GM21528 (cell line): ENCODE data around the gene UPF1.

ENCODE experiments used
- ATAC-seq: cut with Tn5 transposase; IDR thresholded peaks from one replicate; pipeline ENCODE4 v1.9.1; 2021; ENCODE audit warnings: mild to moderate bottlenecking, moderate library complexity; ENCODE audit not compliant: unreplicated experiment, low FRiP score

The UPF1 gene

DNA sequence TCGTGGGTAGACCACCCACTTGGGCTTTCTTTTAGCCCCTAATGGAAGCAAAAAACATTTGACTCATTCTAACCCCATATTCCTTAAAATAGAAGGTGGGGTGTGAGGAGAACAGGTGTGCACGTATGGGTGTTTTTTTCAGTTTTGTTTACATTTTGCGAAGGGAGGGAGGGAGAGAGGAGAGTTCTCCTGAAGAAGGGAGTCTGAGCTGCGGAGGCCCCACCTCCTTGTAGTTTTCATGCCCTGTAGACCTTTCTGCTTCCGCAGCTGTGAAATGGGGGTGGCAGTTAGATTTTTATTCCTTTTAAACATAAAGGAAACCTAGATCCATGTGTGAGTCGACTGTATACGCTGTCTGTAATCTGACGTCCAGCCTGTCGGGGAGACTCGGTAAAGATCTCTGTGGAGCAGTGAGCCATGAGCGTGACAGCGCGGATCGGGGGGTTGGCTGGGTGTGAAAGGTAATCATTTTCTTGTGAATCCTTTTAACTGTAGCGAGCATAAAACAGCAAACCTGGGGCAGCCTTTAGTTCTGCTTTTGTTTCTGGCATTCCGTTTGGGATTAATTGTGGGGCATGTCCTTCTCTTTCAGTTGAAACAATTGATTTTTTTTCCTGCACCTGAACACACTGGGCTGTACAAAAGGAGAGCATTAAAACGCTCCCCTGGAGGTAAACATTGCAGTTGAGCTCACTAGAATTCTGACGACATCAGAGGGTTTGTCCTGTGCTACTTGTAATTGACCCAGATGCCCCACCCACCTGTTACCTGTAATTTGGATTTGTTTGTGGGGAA, 2.3 kb downstream of the UPF1 start:
- no peak for ATAC-seq

DNA sequence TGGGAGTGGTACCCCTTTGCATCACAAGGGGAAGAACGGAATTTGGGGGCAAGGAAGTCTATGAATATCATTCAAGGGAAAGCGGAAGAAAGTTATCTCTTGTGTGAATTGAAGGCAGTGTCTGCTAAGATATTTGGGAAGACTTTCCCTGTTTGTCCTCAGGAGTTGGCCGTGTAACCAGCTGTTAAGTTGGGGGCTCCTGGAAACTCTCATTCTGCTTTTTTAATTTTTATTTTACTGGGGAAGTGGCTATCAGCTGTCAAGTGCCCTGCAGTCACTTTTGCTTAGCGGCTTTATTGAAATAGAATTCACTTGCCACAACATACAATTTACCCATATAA, 2.9 kb downstream of the UPF1 start:
- no peak for ATAC-seq

- no peak for ATAC-seq
Measured at GRCh38 chr19:18839465-18840287, 7.9 kb downstream of the UPF1 start.

GRCh38 chr19:18840288-18841267, 8.8 kb downstream of the UPF1 start:
- ATAC-seq = no peak

- no peak for ATAC-seq
Measured at GRCh38 chr19:18841400-18841799, 9.6 kb downstream of the UPF1 start.

DNA sequence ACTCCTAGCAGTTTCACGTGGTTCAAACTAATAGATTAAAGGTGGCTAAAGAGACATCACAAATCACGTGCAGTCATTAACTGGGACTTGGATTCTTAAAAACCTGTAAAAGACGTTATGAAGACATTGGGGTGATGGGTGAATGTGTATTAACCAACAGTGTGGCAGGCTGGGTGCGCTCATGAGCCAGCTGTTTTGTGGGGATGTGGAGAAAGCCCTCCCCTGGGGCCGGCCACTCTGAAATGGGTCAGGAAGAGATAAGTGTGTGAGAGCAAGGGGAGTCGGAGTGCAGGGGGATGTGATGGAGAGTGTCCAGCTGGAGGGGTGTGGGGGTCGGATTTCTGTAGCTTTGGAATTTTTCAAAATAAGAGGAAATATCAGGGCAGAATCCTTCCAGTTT, 10.4 kb downstream of the UPF1 start:
- no peak for ATAC-seq

GRCh38 chr19:18843960-18844359, 12.2 kb downstream of the UPF1 start:
- no peak for ATAC-seq

DNA sequence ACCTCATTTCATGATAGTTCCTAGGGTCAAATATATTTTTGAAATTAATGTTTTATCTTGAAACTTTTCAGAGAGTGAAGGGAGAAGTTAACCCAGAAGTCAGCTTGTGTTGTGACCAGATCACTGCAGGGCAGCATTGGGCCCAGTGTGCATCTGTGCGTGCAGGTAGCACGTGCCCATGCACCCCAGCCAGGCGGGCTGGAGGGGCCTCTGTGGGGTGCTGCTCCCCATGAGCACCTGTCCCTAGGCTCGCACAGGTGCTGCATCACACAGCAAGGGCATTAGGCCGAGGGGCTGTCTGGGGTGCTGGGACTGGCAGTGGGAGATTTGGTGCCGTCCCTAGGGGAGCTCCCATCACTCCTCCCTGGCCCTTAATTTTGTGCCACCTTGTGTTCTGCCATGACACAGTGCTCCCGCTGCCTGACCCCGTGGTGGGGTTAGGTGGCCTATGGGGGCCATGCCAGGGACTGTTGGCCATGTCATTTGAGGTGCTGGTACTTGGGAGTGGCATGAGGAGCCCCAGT, 13.1 kb downstream of the UPF1 start:
- ATAC-seq = no peak

- ATAC-seq = no peak
Measured at GRCh38 chr19:18845961-18846360, 14.2 kb downstream of the UPF1 start.

- no peak for ATAC-seq
Measured at GRCh38 chr19:18846862-18847548, 15.2 kb downstream of the UPF1 start.

DNA sequence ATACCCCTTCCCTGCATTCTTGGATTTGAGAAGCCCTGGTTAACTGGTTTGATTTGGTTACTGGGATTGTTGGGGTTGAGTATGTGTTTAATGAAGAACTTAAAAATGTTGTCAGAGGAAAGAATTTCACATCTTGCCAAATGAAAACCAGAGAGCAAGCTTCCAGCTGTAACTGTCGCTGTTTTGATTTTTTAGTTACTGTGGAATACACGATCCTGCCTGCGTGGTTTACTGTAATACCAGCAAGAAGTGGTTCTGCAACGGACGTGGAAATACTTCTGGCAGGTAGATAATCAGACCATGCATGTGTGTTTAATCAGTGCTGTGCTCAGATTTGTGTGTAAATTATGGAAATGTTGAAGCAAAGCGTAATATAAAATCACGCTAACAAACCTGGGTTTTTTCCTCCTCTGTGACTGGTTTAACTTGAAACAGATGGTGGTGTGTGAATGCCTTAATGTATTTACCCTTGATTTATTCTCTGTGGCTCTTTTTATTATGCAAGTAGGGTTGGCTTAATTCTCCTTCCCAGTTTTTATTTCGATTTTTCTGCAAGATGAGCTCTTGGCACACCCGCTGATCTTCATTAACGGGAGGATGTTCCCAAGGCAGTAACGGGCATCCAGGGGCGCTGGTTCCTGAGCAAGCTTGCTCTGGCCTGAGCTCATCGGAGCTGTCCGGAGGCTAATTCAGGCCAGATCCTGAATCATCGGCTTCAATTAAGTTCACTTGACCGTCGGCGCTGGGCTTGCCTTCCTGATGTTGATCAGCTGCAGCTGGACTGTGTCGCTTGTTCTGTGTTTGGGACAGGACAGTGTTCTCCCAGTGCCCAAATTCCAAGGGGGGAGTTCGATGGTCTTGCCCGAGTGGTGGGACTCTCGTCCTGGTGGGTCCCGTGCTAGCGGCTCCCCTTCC, 16.0 kb downstream of the UPF1 start:
- ATAC-seq = no peak

- ATAC-seq = no peak
Measured at GRCh38 chr19:18848878-18849661, 17.3 kb downstream of the UPF1 start.

DNA sequence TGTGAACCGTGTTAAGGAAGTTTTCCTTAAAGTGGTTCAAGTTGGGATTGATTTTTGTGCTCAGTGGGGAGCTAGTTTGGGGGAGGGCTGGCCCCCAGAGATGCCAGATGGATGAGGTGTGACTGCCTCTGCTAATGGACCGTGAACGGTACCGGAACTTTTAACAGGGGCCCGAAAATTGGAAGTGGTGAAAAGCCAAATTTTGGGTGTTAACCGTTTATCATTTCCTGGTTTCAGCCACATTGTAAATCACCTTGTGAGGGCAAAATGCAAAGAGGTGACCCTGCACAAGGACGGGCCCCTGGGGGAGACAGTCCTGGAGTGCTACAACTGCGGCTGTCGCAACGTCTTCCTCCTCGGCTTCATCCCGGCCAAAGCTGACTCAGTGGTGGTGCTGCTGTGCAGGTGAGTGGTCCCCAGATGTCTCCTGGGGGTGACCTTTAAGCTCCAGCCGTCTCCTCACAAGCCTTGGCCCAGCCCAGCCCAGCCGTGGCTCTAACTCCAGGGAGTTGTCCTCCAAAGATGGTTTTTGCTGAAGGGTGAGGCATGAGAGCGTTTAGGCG, 18.2 kb downstream of the UPF1 start:
- no peak for ATAC-seq

DNA sequence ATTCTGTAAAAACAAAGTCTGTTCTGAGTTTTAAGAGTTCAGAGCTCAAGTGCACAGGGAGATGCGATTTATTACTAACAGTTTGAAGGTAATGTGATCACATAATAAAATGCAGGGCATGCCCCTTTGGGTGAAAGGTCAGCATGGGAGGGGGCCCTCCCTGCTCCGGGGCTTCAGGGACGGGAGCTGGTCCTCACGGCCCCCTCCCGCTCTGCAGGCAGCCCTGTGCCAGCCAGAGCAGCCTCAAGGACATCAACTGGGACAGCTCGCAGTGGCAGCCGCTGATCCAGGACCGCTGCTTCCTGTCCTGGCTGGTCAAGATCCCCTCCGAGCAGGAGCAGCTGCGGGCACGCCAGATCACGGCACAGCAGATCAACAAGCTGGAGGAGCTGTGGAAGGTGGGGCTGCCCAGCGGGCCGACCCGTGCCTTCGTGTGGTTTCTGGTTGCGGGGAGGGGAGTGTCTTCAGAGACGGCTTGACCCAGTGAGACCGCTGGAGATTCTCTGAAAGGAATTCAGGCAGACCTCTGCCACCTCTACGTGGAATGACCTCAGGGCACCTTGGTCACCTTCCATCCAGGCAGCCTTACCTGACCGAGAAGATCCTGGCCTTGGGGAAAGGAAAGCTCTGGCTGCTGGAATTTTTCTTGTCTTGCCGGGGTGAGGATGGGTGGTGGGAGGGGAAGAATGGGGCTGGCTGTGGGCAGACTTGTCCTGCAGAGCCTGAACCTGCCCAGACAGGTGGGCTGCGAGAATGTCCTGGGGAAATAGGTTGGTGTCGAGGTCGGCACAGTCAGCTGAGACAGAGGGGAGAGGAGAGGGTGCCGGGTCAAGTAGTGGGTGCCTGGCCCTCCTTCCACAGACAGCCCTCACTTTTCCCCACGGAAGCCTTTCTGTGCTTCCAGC, 19.0 kb downstream of the UPF1 start:
- ATAC-seq = no peak

GRCh38 chr19:18851673-18852325, 20.0 kb downstream of the UPF1 start:
- ATAC-seq = no peak

- ATAC-seq = no peak
Measured at GRCh38 chr19:18852648-18853047, 20.9 kb downstream of the UPF1 start.
